ENCODE data around the gene NCOR1. TPM values are rescaled to one million over a fixed set of nuclear protein-coding genes. Genes with fewer than 3 reads are reported as not detected.
"Not testable (repeated sequence)": the region's sequence is repeated elsewhere in the genome, so short reads cannot be mapped to it uniquely, and the experiment has no call there.

NCOR1 gene
- total RNA-seq, 1 donor from 2014 or later = 78.1 TPM

- DNase-seq (ENCODE audit: low spot score); intact Hi-C loops (cut with DNase I): not testable (repeated sequence)
Observed at GRCh38 chr17:16166766-16167165, 48.6 kb downstream of the NCOR1 start.

GRCh38 chr17:16158714-16159113 is 56.6 kb downstream of the NCOR1 start:
- no peak for DNase-seq (ENCODE audit: low spot score)
- intact Hi-C loops (cut with DNase I) = no loop called here

- intact Hi-C loops (cut with DNase I) = no loop called here
- DNase-seq (ENCODE audit: low spot score) = no peak
Observed at GRCh38 chr17:16155536-16155935, 59.8 kb downstream of the NCOR1 start.

GRCh38 chr17:16152326-16152725 is 63.0 kb downstream of the NCOR1 start:
- intact Hi-C loops (cut with DNase I); DNase-seq (ENCODE audit: low spot score): not testable (repeated sequence)

- intact Hi-C loops (cut with DNase I) = no loop called here
- DNase-seq (ENCODE audit: low spot score) = no peak
Observed at GRCh38 chr17:16150251-16150856, 65.0 kb downstream of the NCOR1 start.

- intact Hi-C loops (cut with DNase I) = no loop called here
Observed at GRCh38 chr17:16148596-16148995, 66.7 kb downstream of the NCOR1 start.

GRCh38 chr17:16145319-16145890 is 69.9 kb downstream of the NCOR1 start:
- DNase-seq (ENCODE audit: low spot score) = not testable (repeated sequence)

More at GRCh38 chr17:16148596-16148995, 66.7 kb downstream of the NCOR1 start:
- no peak for DNase-seq (ENCODE audit: low spot score)

GRCh38 chr17:16141685-16142084 is 73.6 kb downstream of the NCOR1 start:
- no peak for DNase-seq (ENCODE audit: low spot score)

More at GRCh38 chr17:16145319-16145890, 69.9 kb downstream of the NCOR1 start:
- intact Hi-C loops (cut with DNase I) = not testable (repeated sequence)

GRCh38 chr17:16140854-16141253 is 74.5 kb downstream of the NCOR1 start:
- no peak for DNase-seq (ENCODE audit: low spot score)
- intact Hi-C loops (cut with DNase I) = no loop called here

More at GRCh38 chr17:16141685-16142084, 73.6 kb downstream of the NCOR1 start:
- intact Hi-C loops (cut with DNase I) = no loop called here

GRCh38 chr17:16135461-16135860 is 79.9 kb downstream of the NCOR1 start:
- DNase-seq (ENCODE audit: low spot score) = no peak
- intact Hi-C loops (cut with DNase I) = no loop called here

- no peak for DNase-seq (ENCODE audit: low spot score)
- intact Hi-C loops (cut with DNase I) = no loop called here
Observed at GRCh38 chr17:16131593-16131992, 83.7 kb downstream of the NCOR1 start.

GRCh38 chr17:16129441-16130205 is 85.7 kb downstream of the NCOR1 start:
- intact Hi-C loops (cut with DNase I) = no loop called here
- DNase-seq (ENCODE audit: low spot score) = no peak

- no peak for DNase-seq (ENCODE audit: low spot score)
- intact Hi-C loops (cut with DNase I) = no loop called here
Observed at GRCh38 chr17:16123531-16123930, 91.8 kb downstream of the NCOR1 start.

GRCh38 chr17:16122697-16123434 is 92.5 kb downstream of the NCOR1 start:
- no peak for DNase-seq (ENCODE audit: low spot score)
- intact Hi-C loops (cut with DNase I) = no loop called here

GRCh38 chr17:16121915-16122314 is 93.4 kb downstream of the NCOR1 start:
- no peak for DNase-seq (ENCODE audit: low spot score)
- intact Hi-C loops (cut with DNase I) = no loop called here

- DNase-seq (ENCODE audit: low spot score) = no peak
- intact Hi-C loops (cut with DNase I) = no loop called here
Observed at GRCh38 chr17:16120937-16121336, 94.4 kb downstream of the NCOR1 start.

GRCh38 chr17:16117149-16117548 is 98.2 kb downstream of the NCOR1 start:
- no peak for DNase-seq (ENCODE audit: low spot score)
- intact Hi-C loops (cut with DNase I) = no loop called here

GRCh38 chr17:16115077-16115698 is 100.1 kb downstream of the NCOR1 start:
- intact Hi-C loops (cut with DNase I); DNase-seq (ENCODE audit: low spot score): not testable (repeated sequence)

GRCh38 chr17:16108871-16109270 is 106.5 kb downstream of the NCOR1 start:
- intact Hi-C loops (cut with DNase I) = no loop called here
- DNase-seq (ENCODE audit: low spot score) = no peak

- intact Hi-C loops (cut with DNase I) = no loop called here
Observed at GRCh38 chr17:16108386-16108785, 106.9 kb downstream of the NCOR1 start.

More at GRCh38 chr17:16108386-16108785, 106.9 kb downstream of the NCOR1 start:
- DNase-seq (ENCODE audit: low spot score) = no peak
